ENCODE data around the gene SLC15A3.

Gene SLC15A3

DNA sequence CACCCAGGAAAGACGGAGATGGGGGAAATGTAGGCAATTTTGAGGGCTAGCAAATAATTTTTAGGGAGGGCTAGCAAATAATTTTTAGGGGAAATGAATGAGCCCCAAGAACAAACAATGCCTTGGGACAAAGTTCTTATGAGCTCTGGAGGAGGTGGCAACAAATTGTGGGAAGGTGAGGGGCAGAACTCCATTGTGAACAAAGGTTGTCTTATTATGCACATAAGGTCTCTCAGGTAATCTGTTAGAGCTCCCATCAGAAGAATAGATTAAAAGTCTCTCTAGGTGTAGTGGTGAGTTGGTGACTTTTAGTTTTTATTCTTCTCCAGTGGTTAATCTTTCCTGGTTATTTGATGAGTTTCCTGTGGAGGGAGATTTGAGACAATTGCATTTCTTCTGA is 43.2 kb downstream of the SLC15A3 start:
- H2AFZ ChIP-seq (ENCODE audit: low read length): no peak overlapping the region
- no peak overlapping the region for H2BK120ac ChIP-seq (ENCODE audit: low read depth, low read length)
- no peak overlapping the region for H3K4ac ChIP-seq (ENCODE audit: low read length)
- H3K4me1 ChIP-seq (ENCODE audit: control insufficient read depth in 2 of 2, insufficient read depth in 1 of 2, low read depth in 1 of 2, low read length in 2 of 2): peaks cover 20 to 28% of the 10 kb centered on the region in 2 donors
- H3K23ac ChIP-seq (ENCODE audit: low read depth, low read length, poor library complexity): no peak overlapping the region
- DNase-seq (ENCODE audit: low spot score): no peak
- no peaks in the 10 kb centered on the region for H3K9me3 ChIP-seq (replicated peaks in 1 of 2; ENCODE audit: control insufficient read depth in 2 of 2, insufficient read depth in 1 of 2, low read depth in 1 of 2, low read length in 2 of 2)
- no peak overlapping the region for H3K4me3 ChIP-seq (ENCODE audit: low read length in 2 of 2)
- no peak overlapping the region for H3K4me2 ChIP-seq (ENCODE audit: insufficient read depth, low read length, poor library complexity, severe bottlenecking)
- H3K27me3 ChIP-seq (ENCODE audit: control insufficient read depth in 3 of 3, insufficient read depth in 3 of 3, low read depth in 1 of 3, low read length in 3 of 3): peaks cover 0 to 2% (median 0%) of the 10 kb centered on the region in 3 experiments
- no peak overlapping the region for H3K27ac ChIP-seq (replicated peaks; ENCODE audit: low read length)
- H4K8ac ChIP-seq (ENCODE audit: low read depth, low read length): no peak overlapping the region
- no peaks in the 10 kb centered on the region for H3K79me1 ChIP-seq (ENCODE audit: low read depth, low read length)
- WGBS, 2 donors (ENCODE audit: extremely low coverage in 2 of 2, insufficient read length in 2 of 2, insufficient replicate concordance in 1 of 2): no CpG with 5 or more reads among the region's 1 CpG
- H2BK12ac ChIP-seq (ENCODE audit: low read length): no peak overlapping the region
- H3K18ac ChIP-seq (ENCODE audit: low read length): no peak overlapping the region
- H2AK5ac ChIP-seq (ENCODE audit: low read depth, low read length): no peak overlapping the region
- H2BK5ac ChIP-seq (ENCODE audit: low read length): no peak overlapping the region
- no peak overlapping the region for H3K9ac ChIP-seq (ENCODE audit: low read depth, low read length, poor library complexity)
- H3K14ac ChIP-seq (ENCODE audit: low read length): no peak overlapping the region
- H2BK15ac ChIP-seq (ENCODE audit: low read length): no peak overlapping the region
- peaks cover under 1 to 15% of the 10 kb centered on the region in 2 donors for H3K36me3 ChIP-seq (replicated peaks in 1 of 2; ENCODE audit: control insufficient read depth in 2 of 2, insufficient read depth in 2 of 2, low read length in 2 of 2)
- H4K91ac ChIP-seq (ENCODE audit: low read depth, low read length, poor library complexity): no peak overlapping the region

DNA sequence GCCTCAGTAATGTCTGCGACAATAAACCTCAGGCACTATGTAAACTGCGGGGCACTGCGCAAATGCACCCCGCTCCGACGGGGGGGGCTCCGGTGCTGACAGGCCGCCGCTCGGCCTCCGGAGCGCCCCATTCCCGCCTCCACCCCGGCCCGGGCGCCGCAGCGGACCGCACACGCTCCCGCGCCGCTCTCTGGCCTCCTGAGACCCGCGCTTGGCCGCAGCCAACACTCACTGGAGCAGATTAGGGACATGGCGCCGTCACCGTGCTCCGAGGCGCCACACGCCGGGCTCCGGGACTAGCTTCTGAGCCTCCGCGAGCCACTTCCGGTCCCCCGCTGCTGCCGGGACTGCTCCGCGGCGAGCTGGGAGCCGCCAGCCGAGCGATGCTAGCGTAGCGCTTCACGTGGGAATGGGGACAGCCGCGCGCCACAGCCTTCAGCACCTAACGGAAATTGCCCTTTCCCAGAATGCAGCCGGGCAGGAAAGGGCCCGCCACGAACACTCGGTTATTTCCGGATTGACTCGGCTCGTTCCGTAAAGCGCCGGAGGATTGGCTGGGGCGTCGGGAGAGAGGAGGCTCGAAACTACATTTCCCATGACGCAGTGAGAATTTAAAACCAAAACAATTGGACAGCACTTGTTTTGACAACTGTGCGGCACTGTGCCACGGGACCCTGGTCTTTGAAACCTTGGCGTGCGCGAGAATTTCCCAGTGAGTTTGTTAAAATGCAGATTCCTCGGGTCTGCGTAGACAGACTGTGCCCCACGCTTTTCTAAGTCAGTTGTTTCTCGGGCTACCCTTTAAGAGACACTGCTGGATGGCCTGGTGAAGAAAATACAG is 45.6 kb downstream of the SLC15A3 start, which contains the start of gene PRPF19:
TSS of gene PRPF19 (minus strand) at position 454 of the 841 bp plus-strand sequence. CDS start at position 251, 203 bp downstream.
- H2AK5ac ChIP-seq (ENCODE audit: low read depth, low read length): no peak within 1 kb of the TSS
- DNase-seq (ENCODE audit: low spot score): peak; percentile 98
- no CpG with 5 or more reads among the region's 75 CpGs for WGBS, 2 donors (ENCODE audit: extremely low coverage in 2 of 2, insufficient read length in 2 of 2, insufficient replicate concordance in 1 of 2)

DNA sequence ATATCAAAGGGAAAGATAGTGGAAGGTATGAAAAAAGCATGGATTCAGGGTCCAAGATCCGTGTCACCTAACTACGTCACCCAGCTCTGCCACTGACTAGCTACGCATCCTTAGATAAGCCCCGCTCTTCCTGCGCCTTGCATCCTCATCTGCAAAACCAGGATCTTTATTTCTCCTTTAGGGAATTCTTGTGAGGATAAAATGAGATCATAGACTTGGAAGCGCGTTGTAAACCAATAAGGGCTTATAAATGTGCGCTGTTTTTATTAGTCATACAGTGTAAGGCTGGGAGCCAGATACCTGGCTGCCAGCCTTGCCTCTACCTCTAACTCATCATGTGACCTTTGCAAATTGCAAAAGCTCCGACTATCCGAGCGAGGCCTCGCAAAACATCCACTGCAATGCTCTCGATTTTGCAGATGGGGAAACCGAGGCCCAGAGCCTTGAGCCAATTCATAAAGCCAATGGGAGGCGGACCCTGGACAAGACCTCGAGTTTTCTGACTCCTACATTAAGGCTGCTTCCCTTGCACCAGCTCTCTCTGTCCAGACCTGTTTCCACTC is 46.3 kb downstream of the SLC15A3 start:
- H3K27me3 ChIP-seq (ENCODE audit: control insufficient read depth in 3 of 3, insufficient read depth in 3 of 3, low read depth in 1 of 3, low read length in 3 of 3): peaks cover 0 to 2% (median 0%) of the 10 kb centered on the region in 3 experiments
- peak overlapping the region; percentile 77 to 99 for H3K4me3 ChIP-seq (ENCODE audit: low read length in 2 of 2)
- no peak overlapping the region for H2BK15ac ChIP-seq (ENCODE audit: low read length)
- H4K8ac ChIP-seq (ENCODE audit: low read depth, low read length): no peak overlapping the region
- peaks cover 11% of the 10 kb centered on the region for H3K79me1 ChIP-seq (ENCODE audit: low read depth, low read length)
- H3K18ac ChIP-seq (ENCODE audit: low read length): no peak overlapping the region
- no peak overlapping the region for H2BK12ac ChIP-seq (ENCODE audit: low read length)
- no peak overlapping the region for H3K23ac ChIP-seq (ENCODE audit: low read depth, low read length, poor library complexity)
- H4K91ac ChIP-seq (ENCODE audit: low read depth, low read length, poor library complexity): no peak overlapping the region
- peak overlapping the region; percentile 55 for H3K4me2 ChIP-seq (ENCODE audit: insufficient read depth, low read length, poor library complexity, severe bottlenecking)
- H3K4me1 ChIP-seq (ENCODE audit: control insufficient read depth in 2 of 2, insufficient read depth in 1 of 2, low read depth in 1 of 2, low read length in 2 of 2): peaks cover 6 to 13% of the 10 kb centered on the region in 2 donors
- no CpG with 5 or more reads among the region's 16 CpGs for WGBS, 2 donors (ENCODE audit: extremely low coverage in 2 of 2, insufficient read length in 2 of 2, insufficient replicate concordance in 1 of 2)
- H3K4ac ChIP-seq (ENCODE audit: low read length): no peak overlapping the region
- H2AK5ac ChIP-seq (ENCODE audit: low read depth, low read length): no peak overlapping the region
- no peak overlapping the region for H3K14ac ChIP-seq (ENCODE audit: low read length)
- H3K9ac ChIP-seq (ENCODE audit: low read depth, low read length, poor library complexity): peak overlapping the region; percentile 91
- no peak overlapping the region for H2BK5ac ChIP-seq (ENCODE audit: low read length)
- DNase-seq (ENCODE audit: low spot score): no peak
- H3K27ac ChIP-seq (replicated peaks; ENCODE audit: low read length): no peak overlapping the region
- H2BK120ac ChIP-seq (ENCODE audit: low read depth, low read length): no peak overlapping the region
- no peaks in the 10 kb centered on the region for H3K9me3 ChIP-seq (replicated peaks in 1 of 2; ENCODE audit: control insufficient read depth in 2 of 2, insufficient read depth in 1 of 2, low read depth in 1 of 2, low read length in 2 of 2)
- H2AFZ ChIP-seq (ENCODE audit: low read length): peak overlapping the region; percentile 82
- peaks cover 25 to 46% of the 10 kb centered on the region in 2 donors for H3K36me3 ChIP-seq (replicated peaks in 1 of 2; ENCODE audit: control insufficient read depth in 2 of 2, insufficient read depth in 2 of 2, low read length in 2 of 2)

More for the DNA sequence above, 45.6 kb downstream of the SLC15A3 start, which contains the start of gene PRPF19:
- Histone ChIP-seq H3K9me3 (replicated peaks in 1 of 2; ENCODE audit: control insufficient read depth in 2 of 2, insufficient read depth in 1 of 2, low read depth in 1 of 2, low read length in 2 of 2) (no peaks in the 10 kb centered on the region), H3K4ac (ENCODE audit: low read length) (no peak within 1 kb of the TSS), H4K91ac (ENCODE audit: low read depth, low read length, poor library complexity) (no peak within 1 kb of the TSS), H3K4me1 (ENCODE audit: control insufficient read depth in 2 of 2, insufficient read depth in 1 of 2, low read depth in 1 of 2, low read length in 2 of 2) (peaks cover 6 to 13% of the 10 kb centered on the region in 2 donors), H2AFZ (ENCODE audit: low read length) (peak within 1 kb of the TSS; percentile 82), H3K14ac (ENCODE audit: low read length) (peak within 1 kb of the TSS; percentile 5), H3K23ac (ENCODE audit: low read depth, low read length, poor library complexity) (peak within 1 kb of the TSS; percentile 67), H3K4me3 (ENCODE audit: low read length in 2 of 2) (peak within 1 kb of the TSS; percentile 77 to 99), H3K27ac (replicated peaks; ENCODE audit: low read length) (peak within 1 kb of the TSS; percentile 89), H3K36me3 (replicated peaks in 1 of 2; ENCODE audit: control insufficient read depth in 2 of 2, insufficient read depth in 2 of 2, low read length in 2 of 2) (peaks cover 20 to 39% of the 10 kb centered on the region in 2 donors), H2BK12ac (ENCODE audit: low read length) (no peak within 1 kb of the TSS), H2BK120ac (ENCODE audit: low read depth, low read length) (no peak within 1 kb of the TSS), H2BK15ac (ENCODE audit: low read length) (no peak within 1 kb of the TSS), H4K8ac (ENCODE audit: low read depth, low read length) (no peak within 1 kb of the TSS), H3K79me1 (ENCODE audit: low read depth, low read length) (peaks cover 11% of the 10 kb centered on the region), H3K9ac (ENCODE audit: low read depth, low read length, poor library complexity) (peak within 1 kb of the TSS; percentile 91), H2BK5ac (ENCODE audit: low read length) (no peak within 1 kb of the TSS), H3K4me2 (ENCODE audit: insufficient read depth, low read length, poor library complexity, severe bottlenecking) (peak within 1 kb of the TSS; percentile 55), H3K27me3 (ENCODE audit: control insufficient read depth in 3 of 3, insufficient read depth in 3 of 3, low read depth in 1 of 3, low read length in 3 of 3) (peaks cover 0 to 2% (median 0%) of the 10 kb centered on the region in 3 experiments), H3K18ac (ENCODE audit: low read length) (peak within 1 kb of the TSS; percentile 73)

DNA sequence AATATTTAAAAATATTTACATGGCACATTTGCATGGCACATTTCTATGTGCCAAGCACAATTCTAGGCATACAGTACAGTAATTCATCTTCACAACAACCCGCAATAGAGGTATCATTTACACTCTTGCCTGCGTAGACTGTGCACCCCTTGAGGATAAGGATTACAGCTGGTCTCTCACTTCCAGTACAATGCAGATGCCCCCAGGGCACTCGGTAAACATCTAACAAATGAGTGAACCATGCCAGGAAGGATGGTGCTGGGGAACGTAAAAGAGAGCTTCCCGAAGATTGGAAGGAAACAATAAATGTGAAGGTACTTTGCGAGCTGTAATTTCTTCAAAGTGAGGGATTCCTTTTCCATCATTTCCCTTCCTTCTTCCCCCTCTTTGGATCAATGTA is 46.9 kb downstream of the SLC15A3 start:
- Histone ChIP-seq H3K4me1 (ENCODE audit: control insufficient read depth in 2 of 2, insufficient read depth in 1 of 2, low read depth in 1 of 2, low read length in 2 of 2) (peaks cover 6 to 13% of the 10 kb centered on the region in 2 donors), H3K9me3 (replicated peaks in 1 of 2; ENCODE audit: control insufficient read depth in 2 of 2, insufficient read depth in 1 of 2, low read depth in 1 of 2, low read length in 2 of 2) (no peaks in the 10 kb centered on the region), H3K23ac (ENCODE audit: low read depth, low read length, poor library complexity) (no peak overlapping the region), H2BK5ac (ENCODE audit: low read length) (no peak overlapping the region), H2BK120ac (ENCODE audit: low read depth, low read length) (no peak overlapping the region), H2BK12ac (ENCODE audit: low read length) (no peak overlapping the region), H4K91ac (ENCODE audit: low read depth, low read length, poor library complexity) (no peak overlapping the region), H3K4ac (ENCODE audit: low read length) (no peak overlapping the region), H2AFZ (ENCODE audit: low read length) (no peak overlapping the region), H4K8ac (ENCODE audit: low read depth, low read length) (no peak overlapping the region), H3K27ac (replicated peaks; ENCODE audit: low read length) (no peak overlapping the region), H3K79me1 (ENCODE audit: low read depth, low read length) (peaks cover 11% of the 10 kb centered on the region), H3K9ac (ENCODE audit: low read depth, low read length, poor library complexity) (no peak overlapping the region), H3K14ac (ENCODE audit: low read length) (no peak overlapping the region), H3K36me3 (replicated peaks in 1 of 2; ENCODE audit: control insufficient read depth in 2 of 2, insufficient read depth in 2 of 2, low read length in 2 of 2) (peaks cover 30 to 52% of the 10 kb centered on the region in 2 donors), H2AK5ac (ENCODE audit: low read depth, low read length) (no peak overlapping the region), H3K18ac (ENCODE audit: low read length) (no peak overlapping the region), H3K4me2 (ENCODE audit: insufficient read depth, low read length, poor library complexity, severe bottlenecking) (peak overlapping the region; percentile 55), H3K27me3 (ENCODE audit: control insufficient read depth in 3 of 3, insufficient read depth in 3 of 3, low read depth in 1 of 3, low read length in 3 of 3) (peaks cover 0 to 2% (median 0%) of the 10 kb centered on the region in 3 experiments), H2BK15ac (ENCODE audit: low read length) (no peak overlapping the region), H3K4me3 (ENCODE audit: low read length in 2 of 2) (peak overlapping the region in 1 of 2 donors; percentile 77)
- WGBS, 2 donors (ENCODE audit: extremely low coverage in 2 of 2, insufficient read length in 2 of 2, insufficient replicate concordance in 1 of 2): no CpG with 5 or more reads among the region's 6 CpGs
- no peak for DNase-seq (ENCODE audit: low spot score)

Measured in neuronal stem cell (in vitro differentiated cells).